WTC11 (cell line): ENCODE results near the gene ANKRD18A.

Source experiments
- CREB1 ChIP-seq: sonication (generic); formaldehyde crosslinking; IDR thresholded peaks from 2 replicates; pipeline ENCODE4 v1.8.0; 2023; ENCODE audit warnings: mild to moderate bottlenecking, missing genetic modification reagents
- CTCF ChIP-seq: fragments of 200-600 bp; IDR thresholded peaks from 2 replicates; pipeline ENCODE4 v1.8.0; 2022; ENCODE audit warnings: antibody characterized with exemption
- JAZF1 ChIP-seq: fragments of 250-450 bp; sonication (Bioruptor Pico); IDR thresholded peaks from 2 replicates; pipeline ENCODE4 v1.9.0; 2021; ENCODE audit warnings: moderate library complexity, mild to moderate bottlenecking, inconsistent platforms
- SMAD4 ChIP-seq: sonication (generic); formaldehyde crosslinking; IDR thresholded peaks from 2 replicates; pipeline ENCODE4 v1.8.0; 2022; ENCODE audit warnings: mild to moderate bottlenecking, missing genetic modification reagents
- TEAD4 ChIP-seq: sonication (generic); formaldehyde crosslinking; IDR thresholded peaks from 2 replicates; pipeline ENCODE4 v1.8.0; 2022; ENCODE audit warnings: mild to moderate bottlenecking, missing genetic modification reagents

DNA sequence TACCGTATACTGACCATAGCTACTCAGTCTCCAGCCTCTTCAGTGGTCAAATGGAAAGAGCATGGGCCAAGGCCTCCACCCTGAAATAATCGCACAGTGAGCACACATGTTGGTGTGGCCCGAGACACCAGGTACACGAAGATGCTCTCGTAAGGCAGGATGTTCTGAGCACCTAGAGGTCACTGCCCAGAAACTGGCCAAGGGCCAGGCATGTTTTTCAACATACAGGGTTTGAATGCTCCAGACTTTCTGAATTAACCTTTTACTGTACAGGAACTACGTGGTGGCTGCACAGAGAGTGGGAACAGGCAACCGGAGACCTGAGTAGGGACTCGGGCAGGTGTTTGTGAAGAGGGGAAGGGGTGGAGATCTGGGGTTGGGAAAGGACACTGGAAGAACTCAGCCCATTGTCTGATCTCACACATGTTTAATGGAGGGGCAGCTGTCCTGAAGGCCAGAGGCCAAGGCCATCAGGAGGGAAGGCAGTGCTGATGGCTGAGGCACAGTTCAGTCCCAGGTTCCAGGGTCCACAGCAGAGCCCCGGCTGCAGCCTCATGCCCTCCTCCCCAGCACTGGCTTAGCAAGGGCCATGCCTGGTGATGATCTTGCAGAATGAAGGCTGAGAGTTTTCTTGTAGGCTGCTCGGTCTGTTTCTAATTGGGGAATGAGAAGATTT, 48.5 kb upstream of the ANKRD18A start:
- TF ChIP-seq CREB1 (CRISPR knock-in tag) (no peak), CTCF (no peak), SMAD4 (CRISPR knock-in tag) (no peak), TEAD4 (CRISPR knock-in tag) (no peak), JAZF1 (CRISPR knock-in tag) (no peak)
